GM21526 (cell line): ENCODE data around the gene TUT1.
"Not testable (repeated sequence)": the region's sequence is repeated elsewhere in the genome, so short reads cannot be mapped to it uniquely, and the experiment has no call there.

Experiments used
- ATAC-seq: cut with Tn5 transposase; IDR thresholded peaks from one replicate; pipeline ENCODE4 v1.9.1; 2021; ENCODE audit warnings: moderate library complexity; ENCODE audit not compliant: unreplicated experiment, low FRiP score

The TUT1 gene

DNA sequence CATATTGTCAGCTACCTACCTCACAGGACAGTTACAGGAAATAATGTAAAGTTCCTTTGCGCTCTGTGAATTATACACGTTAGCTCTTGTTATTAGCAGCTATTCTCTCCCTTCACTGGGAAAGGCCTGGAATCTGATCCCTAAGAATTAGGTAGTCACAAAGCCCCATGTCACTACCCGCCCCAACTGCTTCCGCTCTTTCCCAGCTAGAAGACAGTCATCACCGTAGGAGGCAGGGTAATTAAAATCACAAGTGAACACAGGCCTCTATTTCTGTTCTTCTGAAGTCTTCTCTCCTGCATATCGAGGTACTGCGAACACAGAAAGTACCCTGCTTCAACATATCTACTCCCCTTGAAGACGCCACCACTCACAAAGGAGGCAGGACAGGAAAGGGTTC, 32.1 kb downstream of the TUT1 start:
- ATAC-seq, result no peak

GRCh38 chr11:62558669-62559068, 32.7 kb downstream of the TUT1 start:
- ATAC-seq, result no peak

DNA sequence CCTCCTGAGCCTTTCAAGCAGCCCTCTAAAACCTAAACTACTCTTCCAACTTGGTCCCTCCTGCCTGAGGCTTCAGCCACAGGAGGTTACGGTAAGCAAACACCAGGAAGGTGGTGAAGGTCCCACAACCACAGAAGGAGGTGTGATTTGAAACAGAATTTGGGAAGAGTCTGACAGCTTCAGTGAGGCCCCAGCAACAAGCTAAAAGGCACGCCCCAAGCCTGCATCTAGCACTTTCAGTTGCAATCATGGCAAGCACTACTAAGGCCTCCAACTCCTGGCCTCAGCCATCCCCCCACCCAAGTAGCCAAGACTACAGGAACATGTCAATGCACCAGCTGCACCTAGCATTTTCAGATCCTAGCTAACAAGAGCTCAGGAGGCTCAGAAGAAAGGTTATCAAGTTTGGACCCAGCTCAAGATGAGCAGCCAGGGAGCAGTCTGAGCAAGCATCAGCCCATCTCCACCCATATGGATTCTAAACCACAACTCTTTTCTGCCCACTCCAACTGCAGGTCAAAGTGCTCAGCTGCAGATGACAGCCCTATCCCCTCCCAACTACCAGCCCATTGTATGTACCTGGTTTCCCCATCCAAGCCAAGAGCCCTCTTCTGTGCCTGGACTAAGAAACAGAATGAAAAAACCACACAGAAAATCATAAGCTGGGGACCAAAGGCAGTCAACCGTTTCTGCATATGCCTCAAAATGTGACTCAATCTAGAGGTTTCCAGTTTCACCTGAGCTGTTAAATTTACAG, 34.3 kb downstream of the TUT1 start:
- ATAC-seq, result no peak

- no peak for ATAC-seq
Observed at GRCh38 chr11:62556108-62556874, 35.0 kb downstream of the TUT1 start.

- no peak for ATAC-seq
Observed at GRCh38 chr11:62555464-62556107, 35.7 kb downstream of the TUT1 start.

DNA sequence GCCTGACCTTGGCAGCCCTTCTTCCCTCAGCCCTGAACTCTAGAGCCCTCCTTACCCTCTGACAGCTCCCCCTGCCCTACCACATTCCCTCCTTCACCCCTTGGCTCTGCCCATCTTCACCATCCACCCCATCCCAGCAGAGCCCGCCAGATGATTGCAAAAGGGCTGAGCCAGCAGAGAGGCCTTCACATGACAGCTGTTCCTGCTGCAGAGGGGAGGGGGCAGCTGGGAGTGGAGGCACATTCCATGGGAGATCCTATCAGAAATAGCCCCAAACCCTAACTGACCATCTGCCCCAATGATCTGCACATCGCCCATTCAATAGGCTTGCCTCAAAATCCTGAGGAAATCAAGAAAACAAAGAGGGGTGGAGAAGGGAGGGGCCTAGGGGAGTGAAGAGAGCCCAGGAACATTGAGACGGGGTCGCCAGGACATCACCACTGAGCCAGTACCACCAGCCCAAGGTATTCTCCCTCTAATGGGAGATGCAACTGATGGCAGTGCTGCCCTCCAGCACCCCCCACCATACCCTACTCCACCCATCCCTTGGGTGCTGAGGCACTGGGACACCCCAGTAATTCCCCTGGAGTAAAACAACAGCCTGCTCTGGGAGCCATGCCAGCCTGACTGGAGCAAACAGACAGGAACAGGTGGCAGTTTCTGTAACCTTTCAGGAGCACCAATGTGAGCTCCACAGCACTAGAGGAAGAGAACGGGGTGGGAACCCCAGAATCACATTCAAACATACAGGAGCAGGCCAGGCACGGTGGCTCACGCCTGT, 36.7 kb downstream of the TUT1 start:
- no peak for ATAC-seq

- no peak for ATAC-seq
Observed at GRCh38 chr11:62553839-62554361, 37.4 kb downstream of the TUT1 start.

- ATAC-seq, result no peak
Observed at GRCh38 chr11:62553080-62553838, 38.1 kb downstream of the TUT1 start.

DNA sequence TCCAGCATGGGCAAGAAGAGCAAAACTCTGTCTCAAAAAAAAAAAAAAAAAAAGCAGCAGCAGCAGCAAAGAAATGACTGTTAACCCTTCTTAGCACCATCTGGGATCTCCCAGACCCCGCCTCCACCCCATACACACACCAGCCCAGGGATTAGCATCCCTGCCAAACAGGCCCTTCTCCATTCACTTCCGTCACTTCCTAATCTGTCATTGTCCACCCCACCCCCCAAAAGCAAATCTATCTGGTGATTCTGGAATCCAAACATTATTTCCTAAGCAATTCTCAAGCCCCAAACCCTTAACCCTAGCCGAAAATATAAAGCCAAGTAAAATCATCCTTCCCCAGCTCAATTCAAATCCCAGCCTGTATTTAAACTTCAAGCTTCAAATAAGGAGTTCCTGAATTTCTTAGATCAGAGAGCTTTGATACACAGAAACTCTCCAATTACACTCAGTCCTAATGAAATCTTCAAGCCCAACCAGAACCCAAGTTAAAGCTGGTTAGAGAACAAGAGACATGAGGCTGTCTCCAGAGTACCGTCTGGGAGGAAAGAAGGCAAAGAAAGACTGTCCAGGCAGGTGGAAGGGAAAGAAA, 38.7 kb downstream of the TUT1 start:
- no peak for ATAC-seq

DNA sequence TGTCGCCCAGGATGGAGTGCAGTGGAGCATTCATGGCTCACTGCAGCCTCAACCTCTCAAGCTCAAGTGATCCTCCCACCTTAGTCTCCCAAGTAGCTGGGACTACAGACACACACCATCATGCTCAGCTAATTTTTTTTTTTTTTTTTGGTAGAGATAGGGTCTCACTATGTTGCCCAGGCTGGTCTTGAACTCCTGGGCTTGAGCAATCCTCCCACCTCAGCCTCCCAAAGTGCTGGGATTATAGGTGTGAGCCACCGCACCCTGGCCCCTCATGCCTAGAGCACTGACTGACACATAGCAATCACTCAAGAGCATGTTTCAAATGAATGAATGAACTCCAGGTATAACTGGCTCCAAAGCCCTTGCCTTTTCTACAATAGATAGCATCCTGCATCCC, 40.8 kb downstream of the TUT1 start:
- not testable (repeated sequence) for ATAC-seq

- ATAC-seq, result no peak
Observed at GRCh38 chr11:62548545-62549335, 42.6 kb downstream of the TUT1 start.

DNA sequence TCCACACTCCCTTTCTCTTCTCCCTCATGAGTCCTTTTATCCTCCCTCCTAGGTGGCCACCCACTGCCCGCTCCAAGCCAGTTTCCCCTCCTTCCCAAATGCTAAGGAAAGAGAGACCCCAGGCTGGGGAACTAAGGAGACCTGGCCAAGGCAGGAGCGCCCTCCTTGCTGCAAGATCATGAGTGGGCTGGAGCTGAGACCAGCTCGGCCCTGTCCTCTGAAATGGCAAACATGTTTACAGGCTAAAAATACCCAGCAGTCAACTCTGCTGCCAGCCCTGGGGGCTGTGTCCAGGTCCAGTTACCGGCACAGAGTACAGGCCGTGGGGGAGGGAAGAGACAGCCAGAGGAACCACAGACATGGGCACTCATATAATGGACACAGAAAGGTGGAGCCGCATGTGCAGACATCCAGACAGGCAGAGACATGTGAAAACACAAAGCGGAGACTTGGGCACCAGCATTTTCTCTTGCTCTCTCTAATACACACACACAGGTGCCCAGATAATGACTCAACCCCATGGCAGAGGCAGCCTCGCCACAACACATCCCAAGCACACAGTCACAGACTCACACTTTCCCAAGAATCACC, 43.5 kb downstream of the TUT1 start:
- ATAC-seq, result no peak

DNA sequence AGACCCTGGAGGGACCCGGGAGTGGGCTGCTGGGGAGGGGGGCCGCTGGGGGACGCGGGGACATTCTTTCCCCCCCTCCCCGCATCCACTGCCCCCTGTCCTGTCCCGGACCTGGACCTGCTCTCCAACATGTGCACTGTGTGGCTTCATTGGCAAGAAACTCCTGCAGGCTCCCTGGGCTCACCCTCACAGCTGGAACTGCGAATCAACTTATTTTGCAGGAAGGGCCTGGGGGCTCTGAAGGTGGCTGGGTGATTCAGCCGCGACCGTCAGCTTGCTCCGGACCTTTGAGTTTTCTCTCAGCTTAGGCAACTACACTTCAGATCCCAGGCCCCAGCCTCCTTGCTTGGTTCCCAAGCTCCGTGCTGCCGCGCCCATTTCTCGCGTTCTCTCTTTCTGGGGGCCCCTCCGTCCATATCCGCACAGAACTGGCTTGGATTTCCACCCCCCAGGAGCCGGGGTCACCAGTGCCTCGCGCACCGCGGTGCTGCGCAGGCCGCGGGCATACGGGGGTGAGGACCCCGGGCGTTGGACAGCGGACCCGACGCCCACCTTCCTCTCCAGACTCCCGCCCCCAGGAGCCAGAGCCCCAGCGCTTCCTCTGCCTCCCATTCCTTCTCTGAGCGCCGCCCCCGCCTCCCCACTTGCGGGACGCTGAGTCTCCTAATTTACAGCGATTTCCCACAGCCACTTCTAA, 44.2 kb downstream of the TUT1 start:
- ATAC-seq, result no peak

- no peak for ATAC-seq
Observed at GRCh38 chr11:62546244-62546928, 44.9 kb downstream of the TUT1 start, which contains the start of gene AHNAK. Gene AHNAK (minus strand): TSS chr11:62546806. CDS start chr11:62536098, 10,708 bp downstream.

GRCh38 chr11:62545437-62546243, 45.7 kb downstream of the TUT1 start:
- ATAC-seq, result no peak
